Upper lobe of left lung (tissue), 4 donors: ENCODE results near the gene TACC2.

Source experiments
- CTCF ChIP-seq, 6 experiments: fragments of 450-650 bp in 4 of 6; fragments of 200-600 bp in 2 of 6; sonication (generic) in 2 of 6; IDR thresholded peaks; one replicate each; pipeline ENCODE4 v1.5.1; 2016 to 2019; ENCODE audit warnings: antibody characterized with exemption in 6 of 6
- EP300 ChIP-seq, 4 donors: sonication (generic); formaldehyde crosslinking; IDR thresholded peaks; one replicate each; pipeline ENCODE4 v1.5.1; 2017; ENCODE audit warnings: antibody characterized with exemption in 4 of 4, control low read depth in 2 of 4
- POLR2A ChIP-seq, 4 donors: fragments of 450-650 bp; IDR thresholded peaks; one replicate each; pipeline ENCODE4 v1.5.1; 2016 to 2017; ENCODE audit warnings: antibody characterized with exemption in 4 of 4, mild to moderate bottlenecking in 2 of 4
- POLR2AphosphoS5 ChIP-seq, 2 donors: sonication (generic); formaldehyde crosslinking; IDR thresholded peaks; one replicate each; pipeline ENCODE4 v1.5.1; 2017; ENCODE audit warnings: antibody characterized with exemption in 2 of 2

GRCh38 chr10:122299423-122300075 lies 310.6 kb downstream of the TACC2 start:
- no peak for TF ChIP-seq CTCF (IDR thresholded peaks at IDR 0.05)
- no peak for TF ChIP-seq EP300 (IDR thresholded peaks at IDR 0.05)
- no peak for TF ChIP-seq POLR2A (IDR thresholded peaks at IDR 0.05)
- no peak for TF ChIP-seq POLR2AphosphoS5 (IDR thresholded peaks at IDR 0.05)
